GF-D8 (cell line): ENCODE results near the gene SND1.

Experiments
- DNase-seq: peaks from one replicate; lab custom pipeline; 2025; lab: John Stamatoyannopoulos, UW

The SND1 gene

DNA sequence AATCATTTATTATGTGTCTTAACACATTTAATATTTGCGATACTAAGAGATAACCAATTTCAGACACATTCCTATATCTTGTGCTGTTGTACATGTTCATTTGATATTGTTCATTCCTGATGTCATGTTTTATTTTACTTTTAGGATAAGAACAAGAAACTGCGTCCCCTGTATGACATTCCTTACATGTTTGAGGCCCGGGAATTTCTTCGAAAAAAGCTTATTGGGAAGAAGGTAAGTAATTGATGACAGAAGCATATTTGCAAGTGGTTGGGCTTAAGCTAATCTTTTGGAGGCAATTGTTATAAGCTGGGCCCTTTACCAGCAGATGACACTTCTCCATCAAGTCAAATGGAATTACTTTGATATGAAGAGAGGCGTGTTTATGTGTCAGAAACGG lies 155.3 kb downstream of the SND1 start:
- no peak for DNase-seq

DNA sequence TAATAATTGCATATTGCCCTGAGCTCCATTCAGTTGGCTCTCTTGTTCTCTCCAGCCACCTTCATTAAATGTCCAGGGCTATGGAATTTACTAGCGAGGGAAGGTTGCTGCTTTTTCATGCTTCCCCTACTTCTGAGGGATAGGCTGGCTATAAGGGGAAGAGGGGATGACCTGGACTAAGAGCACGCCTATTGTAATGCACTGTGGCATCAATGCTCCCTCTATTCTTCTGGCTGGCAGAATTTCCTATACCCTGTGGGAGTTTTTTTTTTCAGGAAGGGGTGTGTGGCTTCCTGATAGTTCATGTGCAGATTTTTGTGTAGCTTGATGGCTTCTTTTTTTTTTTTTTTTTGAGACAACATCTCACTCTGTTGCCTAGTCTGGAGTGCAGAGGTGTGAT lies 155.8 kb downstream of the SND1 start:
- no peak for DNase-seq

DNA sequence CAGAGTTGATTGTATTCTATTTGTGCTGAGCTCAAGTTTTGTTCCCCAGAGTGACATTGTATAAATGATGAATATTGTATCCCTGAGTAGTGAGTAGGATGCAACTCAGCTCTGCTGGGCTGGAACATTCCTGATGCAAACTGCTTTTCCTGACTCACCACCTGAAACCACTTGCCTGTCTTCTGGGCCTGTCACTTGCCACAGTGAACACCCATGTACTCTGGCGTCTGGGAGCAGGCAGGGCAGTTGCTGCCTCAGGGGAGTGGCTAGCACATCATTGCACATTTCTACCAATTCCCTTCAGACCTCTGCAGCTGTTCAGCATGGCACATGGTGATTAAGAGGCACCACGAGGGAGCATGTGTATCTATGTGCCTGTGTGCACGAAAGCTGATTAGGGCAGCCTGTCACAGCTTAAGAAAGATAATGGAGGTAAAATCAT lies 157.3 kb downstream of the SND1 start:
- DNase-seq = no peak

DNA sequence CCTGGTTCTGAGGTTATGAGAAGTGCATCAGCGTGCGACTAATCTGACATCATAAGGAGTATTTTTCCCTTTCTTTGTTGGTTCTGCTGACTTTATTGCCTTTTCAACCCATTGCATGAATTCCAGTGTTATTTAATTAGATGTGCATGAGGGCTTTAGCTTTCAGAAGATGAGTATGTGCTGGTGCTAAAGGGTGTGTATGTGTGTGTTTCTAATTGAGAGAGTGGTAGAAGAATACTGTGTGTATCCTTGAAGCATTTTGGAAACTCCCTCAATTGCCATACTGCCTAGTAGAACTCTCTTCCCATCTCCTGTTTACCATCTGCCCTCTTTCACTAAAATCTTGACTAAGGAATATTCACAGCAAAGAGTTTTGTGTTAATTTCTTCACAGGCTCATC lies 158.1 kb downstream of the SND1 start:
- no peak for DNase-seq

DNA sequence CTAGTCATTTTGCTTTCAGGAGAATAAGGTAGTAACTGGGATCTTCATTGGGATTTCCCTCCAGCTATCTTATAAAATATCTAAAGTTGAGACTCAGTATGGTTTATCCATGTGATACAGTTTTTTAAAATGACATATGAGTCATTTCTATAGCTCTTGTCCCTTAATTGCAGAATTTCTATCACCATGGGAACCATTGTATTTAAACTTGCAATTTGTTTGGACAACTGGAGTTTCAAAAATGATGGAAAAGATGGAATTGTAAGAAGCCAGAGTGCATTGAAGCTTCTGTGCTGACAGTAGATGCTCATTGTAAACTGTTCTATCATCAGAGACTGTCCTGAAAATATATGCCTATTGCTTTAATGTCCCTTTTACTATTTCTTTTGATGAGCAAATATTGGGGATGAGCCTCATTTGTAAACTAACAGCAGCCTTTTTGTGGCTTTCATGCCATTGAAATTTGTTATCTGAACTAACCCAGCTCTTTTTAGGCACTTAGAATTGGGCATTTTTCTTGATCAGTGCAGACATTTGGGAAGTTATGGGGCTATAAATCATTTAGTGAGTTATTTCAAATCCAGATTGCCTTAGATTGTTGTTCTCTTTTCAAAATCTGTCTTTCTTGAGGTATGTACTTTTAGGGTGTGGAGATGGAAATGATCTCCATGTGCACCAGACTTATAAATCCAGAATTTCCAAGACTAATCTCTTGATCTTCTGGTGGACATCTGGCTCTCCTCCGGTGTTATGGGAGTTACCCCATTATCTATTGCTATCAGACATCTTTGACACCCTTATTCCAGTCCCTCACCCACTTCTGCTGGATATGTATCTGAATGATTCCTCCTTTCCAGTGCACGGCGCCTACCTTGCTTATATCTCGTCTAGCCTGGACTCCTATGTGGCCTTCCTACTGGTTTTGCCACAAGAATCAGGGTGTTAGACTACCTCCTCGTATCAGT lies 159.0 kb downstream of the SND1 start:
- no peak for DNase-seq

DNA sequence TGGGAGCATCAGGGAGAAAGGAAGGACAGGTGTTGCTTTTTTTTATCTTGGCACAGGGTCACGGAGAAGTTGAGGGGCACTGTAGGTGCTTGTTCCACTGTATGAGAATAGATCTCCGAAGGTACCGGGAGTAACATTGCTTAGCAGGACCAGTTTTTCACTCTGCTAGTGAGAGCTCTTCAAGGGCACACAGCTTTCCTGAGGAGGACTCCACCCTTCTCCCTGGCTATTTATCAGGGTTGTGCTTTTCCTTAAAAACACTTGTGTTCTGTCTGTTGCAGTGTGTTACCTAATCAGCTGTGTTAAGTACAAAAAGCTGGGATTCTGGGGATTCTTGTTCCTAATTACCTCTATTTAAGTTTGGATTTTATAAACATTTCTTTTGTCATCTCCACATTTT lies 160.5 kb downstream of the SND1 start:
- DNase-seq = no peak

DNA sequence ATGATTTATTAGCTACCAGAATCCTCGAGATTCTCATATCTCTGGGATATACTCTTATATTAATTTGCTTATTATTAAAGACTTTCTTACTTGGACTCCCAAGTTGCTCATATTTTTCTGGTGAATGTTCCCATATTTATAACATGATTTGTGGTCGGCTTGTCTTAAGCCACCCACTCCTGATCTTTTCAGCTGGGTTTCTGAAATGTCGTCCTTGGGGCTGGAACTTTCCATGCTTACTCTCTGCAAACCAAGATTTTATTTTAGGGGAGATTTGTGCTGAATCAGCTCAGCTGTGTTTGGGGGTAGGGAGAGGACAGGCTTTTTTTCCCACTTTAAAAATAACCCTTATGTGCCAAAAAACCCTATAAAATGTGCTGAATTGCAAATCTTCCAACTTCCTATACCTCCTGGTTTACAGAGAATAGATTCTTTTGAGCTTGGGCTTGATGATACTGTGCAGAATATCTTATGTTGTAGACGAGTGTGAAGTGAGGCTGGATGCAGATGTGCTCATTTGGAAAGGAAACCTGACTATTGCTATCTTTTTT lies 162.1 kb downstream of the SND1 start:
- DNase-seq = no peak

DNA sequence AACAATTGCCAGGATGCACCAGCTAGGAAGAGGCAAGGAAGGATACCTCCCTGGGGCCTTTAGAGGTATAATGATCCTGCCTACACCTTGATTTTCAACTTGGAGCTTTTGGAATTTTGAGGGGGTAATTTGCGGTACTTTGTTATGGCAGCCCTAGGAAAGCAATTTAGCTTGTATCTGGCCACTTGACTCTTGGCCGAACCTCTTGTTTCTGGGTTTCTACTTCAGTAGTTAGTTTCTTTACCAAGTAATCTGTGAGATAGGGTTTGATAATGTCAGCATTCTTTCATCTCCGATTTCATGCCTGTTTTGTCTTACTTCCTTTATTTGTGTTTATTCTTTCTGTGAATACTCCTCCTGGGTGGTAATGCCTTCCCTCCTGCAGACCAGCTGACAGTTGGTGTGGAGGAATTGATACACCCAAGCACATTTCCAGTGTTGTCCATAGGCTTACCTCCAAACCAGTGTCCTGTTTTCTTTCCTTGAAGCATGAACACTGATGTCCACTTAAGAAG lies 163.7 kb downstream of the SND1 start:
- no peak for DNase-seq

DNA sequence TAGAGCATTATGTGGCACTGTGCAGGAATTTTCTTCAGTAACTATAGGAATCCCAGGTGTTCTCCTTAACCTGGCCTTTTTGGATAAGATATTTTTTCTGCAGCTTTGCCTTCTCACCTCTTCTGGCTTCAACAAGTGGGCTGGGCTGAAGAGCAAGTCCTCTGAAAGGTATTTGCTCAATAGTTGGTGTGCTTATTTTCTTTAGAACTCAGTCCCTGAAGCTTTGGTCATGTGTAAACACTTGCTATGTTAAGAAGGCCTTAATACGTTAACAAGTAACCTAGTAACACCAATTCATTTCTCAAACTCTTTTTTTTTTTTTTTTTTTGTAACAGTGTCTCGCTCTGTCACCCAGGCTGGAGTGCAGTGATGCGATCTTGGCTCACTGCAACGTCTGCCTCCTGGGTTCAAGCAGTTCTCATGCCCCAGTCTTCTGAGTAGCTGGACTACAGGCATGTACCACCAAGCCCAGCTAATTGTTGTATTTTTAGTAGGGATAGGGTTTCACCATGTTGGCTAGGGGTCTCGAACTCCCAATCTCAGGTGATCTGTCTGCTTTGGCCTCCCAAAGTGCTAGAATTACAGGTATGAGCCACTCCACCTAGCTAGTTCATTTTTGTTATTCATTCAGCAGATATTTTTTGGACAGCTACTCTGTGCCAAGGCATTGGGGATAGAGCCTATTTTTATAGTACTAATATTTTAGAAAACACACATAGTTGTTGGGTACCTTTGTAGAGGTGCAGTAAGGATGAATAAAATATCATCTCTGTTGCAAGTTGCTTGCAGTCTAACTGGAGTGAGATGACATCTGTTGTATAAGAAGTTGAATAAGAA lies 164.6 kb downstream of the SND1 start:
- no peak for DNase-seq

DNA sequence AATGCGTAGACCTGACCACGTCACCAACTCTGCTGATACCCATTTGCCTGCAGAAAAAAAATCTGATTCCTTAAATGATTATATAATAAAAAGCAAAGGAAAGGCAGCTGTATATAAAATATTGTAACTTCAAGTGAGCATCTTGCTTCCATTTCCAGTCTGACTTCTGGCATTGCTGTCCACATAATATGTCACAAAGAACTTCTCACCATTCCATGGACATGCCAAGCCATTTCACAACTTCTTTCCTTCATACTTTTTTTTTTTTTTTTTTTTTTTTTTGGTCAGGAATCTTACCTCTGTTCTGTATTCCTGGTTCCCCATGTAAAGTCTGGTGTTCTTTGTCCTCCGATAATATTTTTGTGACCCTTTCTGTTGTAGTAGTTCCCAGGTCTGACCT lies 165.5 kb downstream of the SND1 start:
- DNase-seq = no peak

DNA sequence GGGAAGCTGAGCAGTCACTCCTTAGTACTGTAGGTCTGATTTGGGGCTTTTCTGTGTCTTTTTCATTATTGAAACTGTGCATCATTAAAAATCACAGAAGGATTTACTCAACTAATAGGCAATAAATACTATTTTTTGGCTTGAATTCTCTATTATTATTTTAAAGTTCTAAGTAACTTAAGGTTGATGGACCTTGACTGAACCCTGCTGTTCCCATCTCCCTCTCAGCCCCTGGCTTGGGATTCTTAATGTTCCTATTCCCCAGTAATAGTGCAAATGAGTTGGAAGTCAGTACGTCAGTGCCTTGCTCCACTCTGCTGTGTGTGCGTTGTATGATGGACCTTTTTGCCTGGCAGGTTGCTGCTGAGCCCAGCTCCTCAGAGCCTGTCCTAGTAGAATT lies 166.3 kb downstream of the SND1 start:
- no peak for DNase-seq

DNA sequence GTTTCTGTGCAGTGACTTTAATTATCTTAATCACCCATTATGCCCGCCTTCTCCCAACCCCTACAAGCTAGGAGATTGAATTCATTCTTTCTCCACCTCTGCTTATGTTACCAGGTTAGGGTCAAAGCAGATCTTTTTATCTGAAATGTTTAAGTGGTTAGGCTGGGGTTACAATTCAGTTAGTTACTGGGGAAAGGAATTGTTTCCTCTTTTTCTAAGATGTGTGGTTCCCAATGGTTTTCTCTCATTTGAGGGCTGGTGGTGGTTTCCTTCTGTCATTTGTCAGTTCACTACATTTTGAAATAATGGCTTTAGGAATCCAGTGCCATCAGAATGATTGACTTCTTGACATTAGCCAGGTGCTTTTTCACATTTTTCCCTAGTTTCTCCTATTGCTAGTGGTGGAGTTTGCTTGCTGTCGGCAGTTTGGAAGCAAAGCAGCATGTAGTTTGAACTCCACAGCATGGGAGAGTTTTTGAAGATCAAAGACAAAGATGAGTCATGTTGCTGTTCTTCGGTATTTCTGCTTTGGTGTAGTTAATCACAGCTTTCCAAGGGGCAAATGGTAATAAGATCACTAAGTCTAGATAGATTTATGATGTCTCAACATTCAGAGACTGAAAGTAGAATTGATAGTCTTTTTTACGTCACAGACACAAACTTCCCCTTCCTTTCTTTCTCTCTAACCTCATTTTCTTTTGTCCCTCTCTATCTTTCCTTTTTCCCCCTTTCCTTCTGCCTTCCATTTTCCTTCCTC lies 168.2 kb downstream of the SND1 start:
- DNase-seq = no peak

DNA sequence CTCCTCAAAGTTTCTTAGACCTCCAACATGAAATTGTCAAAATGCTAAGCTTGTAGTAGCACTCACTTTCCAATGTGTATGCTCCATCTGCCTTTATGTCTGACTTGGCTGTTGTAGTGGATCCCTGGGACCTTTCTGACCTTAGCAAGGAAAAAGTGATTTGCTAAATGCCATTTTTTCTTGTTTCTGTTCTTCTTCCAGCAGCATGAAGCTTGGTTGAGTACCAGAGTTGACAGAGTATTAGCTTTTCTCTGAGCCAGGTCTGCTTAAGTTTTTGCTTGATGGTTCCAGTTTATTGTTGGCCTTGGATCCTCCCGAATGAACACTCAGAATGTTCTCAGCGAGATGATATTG lies 168.7 kb downstream of the SND1 start:
- DNase-seq = no peak

DNA sequence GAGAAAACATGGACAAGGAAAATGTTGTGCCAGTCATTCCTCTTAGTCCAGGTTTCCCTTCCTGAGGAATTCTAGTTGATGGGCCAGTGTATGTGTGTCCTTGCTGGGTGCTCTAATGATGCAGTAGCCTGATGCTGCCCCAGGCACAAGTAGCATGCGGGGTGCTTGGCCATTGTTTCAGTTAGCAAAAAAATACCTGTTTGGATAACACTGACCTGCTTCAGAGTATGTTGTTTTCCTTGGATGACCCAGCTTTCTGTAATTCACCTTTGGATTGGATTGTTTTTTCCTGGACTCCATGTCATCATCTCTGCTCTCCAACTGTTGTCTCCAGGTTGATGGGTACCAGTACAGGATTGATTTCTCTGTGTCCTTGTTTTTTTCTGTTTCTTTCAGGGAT lies 169.2 kb downstream of the SND1 start:
- DNase-seq = no peak

DNA sequence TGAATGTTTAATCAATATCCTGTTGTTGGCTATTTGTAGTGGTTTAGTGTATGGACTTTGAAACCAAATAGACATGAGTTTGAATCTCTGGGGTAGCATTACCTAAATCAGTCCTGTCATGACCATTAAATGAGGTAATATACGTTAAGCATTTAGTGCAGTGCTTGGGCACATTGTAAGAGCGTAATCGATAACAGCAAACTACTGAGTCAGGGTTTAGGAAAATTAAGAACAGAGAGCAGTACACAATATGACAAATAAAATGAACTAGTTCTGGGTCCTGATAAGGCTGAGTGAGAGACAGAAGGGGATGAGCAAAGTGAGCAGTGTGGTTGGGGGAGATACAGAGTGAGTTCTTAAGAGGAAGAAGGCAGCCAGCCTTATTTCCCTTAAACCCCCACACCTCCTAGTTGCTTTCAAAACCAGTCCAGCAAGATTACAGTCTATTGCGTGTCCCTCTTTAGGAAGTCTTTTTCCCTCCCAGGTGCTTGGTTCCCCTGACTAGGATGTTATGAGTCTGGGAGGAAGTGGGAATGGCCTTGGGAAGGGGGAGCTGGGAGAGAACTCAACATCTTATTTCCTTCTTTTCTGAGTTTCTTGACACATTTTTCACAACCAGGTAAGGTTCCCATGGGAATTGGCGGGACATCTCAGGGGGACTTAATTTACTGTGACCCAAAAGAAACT lies 171.0 kb downstream of the SND1 start:
- DNase-seq = no peak

DNA sequence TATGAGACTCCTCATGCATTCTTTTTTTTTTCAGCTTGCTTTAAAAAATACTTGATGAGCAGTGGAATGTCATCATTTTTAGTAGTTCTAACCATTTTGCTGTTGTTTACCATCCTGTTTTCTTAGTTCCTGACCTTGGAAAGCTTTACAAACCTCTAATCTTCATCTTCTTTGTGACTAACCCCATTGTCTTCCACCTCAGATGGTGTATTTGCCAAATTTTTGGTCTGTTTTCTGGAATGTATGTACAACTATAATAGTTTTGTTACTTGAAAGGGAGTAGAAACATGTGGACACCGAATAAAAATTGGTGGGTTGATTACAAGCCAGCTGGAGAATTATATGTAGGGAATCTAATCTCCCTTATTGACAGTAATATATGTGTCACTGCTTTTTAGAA lies 172.7 kb downstream of the SND1 start:
- DNase-seq = no peak

DNA sequence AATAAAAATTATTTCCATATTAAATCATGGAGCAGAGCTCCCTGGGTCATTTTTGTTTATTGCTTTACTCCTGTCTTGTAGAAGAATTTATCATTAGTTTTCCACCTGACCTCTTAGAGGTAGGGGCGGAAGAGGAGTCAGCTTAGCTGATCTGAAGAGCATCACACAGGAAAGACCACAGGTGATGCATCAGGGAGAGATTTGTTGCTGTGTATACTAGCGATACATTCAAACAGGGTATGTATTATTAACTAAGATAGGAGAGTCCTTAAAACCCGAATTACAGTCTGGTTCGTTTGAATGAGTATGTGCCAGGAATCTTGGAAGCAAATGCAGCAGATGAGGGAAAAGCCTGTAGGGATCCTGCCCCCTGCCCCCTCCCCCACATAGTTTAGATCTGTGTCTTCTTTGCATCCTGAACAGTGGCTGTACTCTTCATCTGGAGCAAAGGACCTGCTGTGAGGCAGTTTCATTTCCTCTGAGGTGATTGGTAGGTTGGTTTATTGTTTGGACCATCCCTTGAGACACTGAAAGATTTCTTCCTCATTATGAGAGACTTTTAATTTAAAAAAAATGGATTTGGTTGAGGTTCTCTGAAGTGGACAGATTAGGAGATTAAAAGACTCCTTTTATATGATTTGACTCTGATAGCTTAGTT lies 177.0 kb downstream of the SND1 start:
- no peak for DNase-seq

DNA sequence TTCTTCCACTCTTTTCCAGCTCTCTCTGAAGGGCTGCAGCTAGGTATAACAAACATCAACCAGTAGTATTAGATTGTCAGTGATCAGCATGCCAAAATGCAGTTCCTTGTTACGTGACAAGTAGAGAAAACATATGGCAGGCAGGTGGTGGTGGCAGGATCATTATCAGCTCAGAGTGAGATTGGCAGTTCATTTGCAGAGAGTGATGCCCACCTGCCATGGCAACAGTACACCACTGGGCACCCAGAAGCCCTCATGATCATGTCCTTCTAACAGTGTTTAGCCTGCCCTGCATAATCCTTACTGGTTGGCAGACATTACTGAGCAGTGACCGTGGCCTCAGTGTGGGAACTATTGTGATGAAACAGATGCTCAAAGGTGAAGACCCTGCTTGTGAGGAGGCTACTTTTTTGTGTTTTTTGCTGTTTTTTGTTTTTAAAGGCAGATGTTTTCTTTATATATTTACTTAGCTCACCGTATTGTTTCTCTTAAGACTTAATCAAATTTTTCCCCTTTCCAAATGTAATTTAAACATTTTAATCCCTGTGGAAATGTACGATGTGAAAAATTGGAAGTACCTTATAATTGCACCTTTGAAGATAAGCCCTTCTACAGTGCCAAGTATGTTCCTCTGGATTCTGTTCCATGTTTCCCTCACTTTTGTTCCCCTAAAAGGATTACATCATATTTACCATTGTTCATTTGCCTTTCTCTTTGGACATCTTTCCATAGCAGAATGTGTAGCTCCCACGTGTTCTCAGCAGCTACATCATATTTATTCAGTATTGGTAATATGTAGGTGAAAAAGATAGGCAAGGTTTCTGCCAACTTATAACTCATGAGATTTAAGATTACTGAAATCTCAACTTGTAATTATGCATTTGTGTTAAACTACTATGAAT lies 179.6 kb downstream of the SND1 start:
- no peak for DNase-seq

DNA sequence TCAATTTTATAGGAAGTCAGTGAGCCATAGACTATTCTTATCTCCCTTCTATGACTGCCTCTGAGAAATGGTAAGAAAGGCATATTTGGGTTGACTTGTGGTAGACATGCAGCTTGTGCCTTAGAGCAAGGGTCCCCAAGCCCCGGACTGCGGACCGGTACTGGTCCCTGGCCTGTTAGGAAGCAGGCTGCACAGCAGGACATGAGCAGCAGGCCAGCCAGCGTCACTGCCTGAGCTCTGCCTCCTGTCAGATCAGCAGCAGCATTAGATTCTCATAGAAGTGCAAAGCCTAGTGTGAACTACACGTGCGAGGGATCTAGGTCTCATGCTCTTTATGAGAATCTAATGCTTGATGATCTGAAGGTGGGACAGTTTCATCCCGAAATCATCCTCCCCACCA lies 180.6 kb downstream of the SND1 start:
- DNase-seq = no peak

DNA sequence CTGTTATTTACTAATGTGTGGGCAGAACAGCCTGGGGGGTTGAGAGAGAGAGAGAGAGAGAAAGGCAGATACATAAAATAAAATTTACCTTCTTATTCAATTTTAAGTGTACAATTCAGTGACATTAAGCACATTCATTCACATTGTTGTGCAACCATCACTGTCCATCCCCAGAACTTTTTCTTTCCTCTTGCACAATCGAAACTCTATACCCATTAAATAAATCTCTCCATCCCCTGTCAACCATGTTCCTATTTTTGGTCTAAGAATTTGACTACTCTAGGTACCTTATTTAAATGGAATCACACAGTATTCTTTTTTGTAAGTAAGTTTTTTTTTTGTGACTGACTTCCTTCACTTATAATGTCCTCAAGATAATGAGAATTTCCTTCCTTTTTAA lies 181.6 kb downstream of the SND1 start:
- no peak for DNase-seq
